VCaP (cell line): ENCODE measurements around the gene MAB21L4.

ENCODE experiments used
- H3K27ac ChIP-seq: fragments of 450-650 bp; 2 replicates; pipeline ENCODE4 v1.5.1; 2017
- TF ChIP-seq, protein P1 (sequence below): fragments of 450-650 bp; conservative IDR thresholded peaks from 2 replicates; pipeline ENCODE4 v1.5.1; 2017; ENCODE audit warnings: mild to moderate bottlenecking, moderate library complexity

The MAB21L4 gene

GRCh38 chr2:240922245-240922981, 26.5 kb upstream of the MAB21L4 start:
- TF ChIP-seq, protein P1, sequence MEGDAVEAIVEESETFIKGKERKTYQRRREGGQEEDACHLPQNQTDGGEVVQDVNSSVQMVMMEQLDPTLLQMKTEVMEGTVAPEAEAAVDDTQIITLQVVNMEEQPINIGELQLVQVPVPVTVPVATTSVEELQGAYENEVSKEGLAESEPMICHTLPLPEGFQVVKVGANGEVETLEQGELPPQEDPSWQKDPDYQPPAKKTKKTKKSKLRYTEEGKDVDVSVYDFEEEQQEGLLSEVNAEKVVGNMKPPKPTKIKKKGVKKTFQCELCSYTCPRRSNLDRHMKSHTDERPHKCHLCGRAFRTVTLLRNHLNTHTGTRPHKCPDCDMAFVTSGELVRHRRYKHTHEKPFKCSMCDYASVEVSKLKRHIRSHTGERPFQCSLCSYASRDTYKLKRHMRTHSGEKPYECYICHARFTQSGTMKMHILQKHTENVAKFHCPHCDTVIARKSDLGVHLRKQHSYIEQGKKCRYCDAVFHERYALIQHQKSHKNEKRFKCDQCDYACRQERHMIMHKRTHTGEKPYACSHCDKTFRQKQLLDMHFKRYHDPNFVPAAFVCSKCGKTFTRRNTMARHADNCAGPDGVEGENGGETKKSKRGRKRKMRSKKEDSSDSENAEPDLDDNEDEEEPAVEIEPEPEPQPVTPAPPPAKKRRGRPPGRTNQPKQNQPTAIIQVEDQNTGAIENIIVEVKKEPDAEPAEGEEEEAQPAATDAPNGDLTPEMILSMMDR, result no peak
- no peak overlapping the region for H3K27ac ChIP-seq

DNA sequence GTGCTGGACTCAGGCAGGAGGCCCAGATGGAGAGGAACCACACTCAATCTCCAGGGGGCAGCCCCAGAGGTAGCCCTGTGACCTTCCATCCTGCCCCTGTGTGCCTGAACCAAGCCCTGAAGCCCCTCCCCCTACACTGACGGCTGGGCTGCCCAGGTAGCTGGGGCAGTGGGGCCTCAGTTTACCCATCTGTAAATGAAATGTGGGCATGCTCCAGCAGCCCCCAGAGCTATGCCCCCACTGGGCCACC, 26.0 kb upstream of the MAB21L4 start:
- H3K27ac ChIP-seq, result no peak overlapping the region
- TF ChIP-seq, protein P1, result no peak

DNA sequence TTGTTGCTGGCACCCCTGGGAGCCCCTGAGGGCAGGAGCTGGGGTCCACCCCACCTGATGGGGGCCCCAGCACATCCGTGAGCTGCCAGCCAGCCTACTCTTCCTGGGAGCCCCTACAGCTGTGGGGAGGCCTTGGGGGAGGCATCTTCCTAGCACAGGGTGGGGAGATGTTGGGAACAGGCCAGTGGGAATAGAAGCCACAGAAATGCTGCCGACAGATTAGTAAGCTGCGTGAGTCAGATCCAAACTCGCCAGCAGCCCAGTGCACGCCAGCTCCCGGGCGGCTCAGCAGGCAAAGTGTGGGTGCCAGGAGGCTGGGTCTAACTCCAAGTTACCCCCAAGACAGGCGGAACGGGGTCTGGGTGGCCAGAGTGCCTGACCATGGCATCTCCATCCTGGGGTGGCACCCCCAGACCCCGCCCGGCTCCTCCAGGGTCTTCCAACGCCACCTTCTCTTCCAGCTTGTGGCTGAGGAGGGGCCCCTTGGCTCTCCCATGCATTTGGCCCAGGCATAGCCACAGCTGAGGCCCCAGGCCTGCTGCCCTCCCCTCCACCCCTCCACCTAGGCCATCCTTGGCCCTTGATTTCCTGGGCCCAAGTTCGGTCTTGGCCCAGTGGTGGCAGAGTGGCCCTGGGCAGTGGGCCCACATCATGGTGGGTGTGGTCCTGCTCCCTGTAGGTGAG, 25.5 kb upstream of the MAB21L4 start:
- H3K27ac ChIP-seq, result no peak overlapping the region
- TF ChIP-seq, protein P1, result no peak

- TF ChIP-seq, protein P1, result no peak
- H3K27ac ChIP-seq, result no peak overlapping the region
These were observed 24.9 kb upstream of the MAB21L4 start for GRCh38 chr2:240920783-240921231.

DNA sequence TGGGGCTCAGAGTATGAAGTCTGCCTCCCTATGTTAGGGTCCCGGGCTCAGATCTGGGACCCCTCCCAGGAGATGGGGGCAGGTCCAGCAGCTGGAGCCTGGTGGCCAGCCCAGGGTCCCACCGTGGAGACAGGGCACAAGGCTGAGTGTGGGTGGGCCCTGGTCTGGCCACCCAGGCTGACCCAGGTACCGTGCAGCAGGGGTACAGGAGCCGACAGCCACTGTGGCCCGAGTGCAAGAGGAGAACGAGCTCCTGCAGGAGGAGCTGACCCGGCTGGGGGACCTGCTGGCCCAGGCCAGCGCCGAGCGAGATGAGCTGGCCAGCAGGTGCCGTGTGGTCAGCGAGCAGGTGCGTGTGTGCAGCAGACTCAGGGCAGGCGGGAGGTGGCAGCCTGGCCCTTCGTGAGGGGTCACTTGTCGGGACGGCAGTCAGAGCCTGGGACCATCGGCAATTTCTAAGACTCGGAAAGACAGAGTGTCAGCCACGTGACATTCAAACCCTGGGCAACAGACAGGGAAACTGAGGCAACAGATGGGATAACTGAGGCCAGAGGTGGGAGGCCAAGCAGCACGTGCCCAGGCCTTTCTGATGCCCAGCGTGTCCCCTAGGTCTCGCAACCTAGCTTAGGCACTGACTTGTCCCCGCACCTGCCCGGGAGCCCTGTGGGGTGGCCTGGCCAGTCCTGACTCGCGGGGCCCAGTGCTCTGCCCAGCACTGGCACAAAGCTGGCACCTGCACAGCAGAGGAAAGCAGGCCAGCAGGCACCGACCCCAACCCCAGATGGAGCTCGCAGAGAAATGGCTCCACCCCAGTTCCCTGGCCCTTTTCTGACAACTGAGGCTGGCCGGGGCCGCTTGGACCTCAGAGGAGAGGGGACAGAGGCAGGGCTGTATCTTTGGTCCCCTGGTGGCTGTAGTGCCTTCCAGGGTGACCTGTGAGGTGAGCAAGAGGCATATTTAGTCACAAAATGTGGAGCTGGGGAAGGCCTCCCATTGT, 24.1 kb upstream of the MAB21L4 start:
- TF ChIP-seq, protein P1, result no peak
- H3K27ac ChIP-seq, result no peak overlapping the region

GRCh38 chr2:240919161-240919781, 23.3 kb upstream of the MAB21L4 start:
- H3K27ac ChIP-seq, result no peak overlapping the region
- TF ChIP-seq, protein P1, result no peak
